DLD1 (cell line): ENCODE results near the gene FOXM1.

Experiments
- in situ Hi-C: cut with HindIII; loops from 2 replicates; pipeline ENCODE4 v1.10.0; 2017; ENCODE audit warnings: low sequenced_read_pairs

The FOXM1 gene

GRCh38 chr12:2841056-2841650, 35.8 kb downstream of the FOXM1 start:
- in situ Hi-C loops = no loop called here

DNA sequence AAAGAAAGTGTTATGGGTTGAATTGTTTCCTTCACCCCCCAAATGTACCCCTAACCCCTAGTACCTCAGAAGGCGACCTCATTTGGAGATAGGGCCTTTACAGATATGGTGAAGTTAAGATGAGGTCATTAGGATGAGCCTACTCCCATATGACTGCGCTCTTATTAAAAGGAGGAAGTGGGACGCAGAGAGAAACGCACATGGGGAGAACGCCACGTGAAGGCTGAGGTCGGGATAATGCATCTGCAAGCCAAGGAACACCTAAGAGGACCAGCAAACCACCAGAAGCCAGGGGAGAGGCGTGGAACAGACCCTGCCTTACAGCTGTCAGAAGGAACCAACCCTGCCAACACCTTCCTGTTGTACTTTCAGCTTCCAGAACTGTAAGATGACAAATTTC, 40.4 kb downstream of the FOXM1 start:
- in situ Hi-C loops = no loop called here

- in situ Hi-C loops = no loop called here
Observed at GRCh38 chr12:2835691-2836403, 41.1 kb downstream of the FOXM1 start.

DNA sequence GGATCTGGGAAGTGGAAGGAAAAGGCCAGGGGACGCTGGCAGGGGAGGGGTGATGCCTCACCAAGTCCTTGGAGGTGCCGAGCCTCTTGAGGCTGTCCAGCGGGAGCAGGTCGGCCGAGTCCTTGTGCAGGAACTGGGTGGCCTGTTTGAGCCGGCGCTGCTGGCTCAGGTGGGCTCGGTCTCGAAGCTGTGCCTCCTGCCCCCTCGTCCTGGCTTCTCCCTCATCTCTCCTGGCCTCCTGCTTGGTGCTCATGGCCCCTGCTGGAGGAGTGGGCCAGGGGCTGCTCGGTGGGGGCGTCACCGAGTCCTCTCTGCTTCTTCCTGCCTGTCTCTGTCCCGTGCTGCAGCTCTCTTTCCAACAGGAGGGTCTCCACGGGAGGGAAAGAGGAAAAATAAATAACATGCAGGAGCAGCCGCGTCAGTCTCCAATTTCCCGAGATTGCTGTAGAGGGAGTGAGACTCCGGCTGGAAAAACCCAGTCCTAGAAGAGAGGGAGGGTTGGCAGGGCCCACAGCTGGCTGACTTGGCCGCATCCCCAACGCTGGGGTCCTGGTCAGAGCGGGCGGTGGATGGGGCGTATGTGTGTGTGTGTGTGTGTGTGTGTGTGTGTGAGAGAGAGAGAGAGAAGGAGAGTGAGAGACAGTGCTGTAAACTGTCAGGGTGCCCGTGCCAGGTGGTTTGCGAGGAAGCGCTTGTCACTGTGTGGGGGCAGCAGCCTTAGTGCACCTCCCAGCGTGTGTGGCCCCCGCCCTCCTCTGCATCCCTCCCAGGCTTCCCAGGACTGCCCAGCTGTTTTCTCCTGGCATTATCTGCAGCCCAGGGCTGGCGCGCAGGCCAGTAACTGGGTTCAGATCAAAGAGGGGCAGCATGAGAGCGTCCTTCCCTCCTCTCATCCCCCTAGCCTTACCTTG, 42.1 kb downstream of the FOXM1 start, which contains the start of gene NRIP2:
Gene NRIP2, minus strand, starts transcription at position 455 of the 911 bp plus-strand sequence. Its CDS starts 52 bp downstream, at position 403.
- in situ Hi-C loops = no loop called here

GRCh38 chr12:2833810-2834209, 43.2 kb downstream of the FOXM1 start:
- in situ Hi-C loops = no loop called here

DNA sequence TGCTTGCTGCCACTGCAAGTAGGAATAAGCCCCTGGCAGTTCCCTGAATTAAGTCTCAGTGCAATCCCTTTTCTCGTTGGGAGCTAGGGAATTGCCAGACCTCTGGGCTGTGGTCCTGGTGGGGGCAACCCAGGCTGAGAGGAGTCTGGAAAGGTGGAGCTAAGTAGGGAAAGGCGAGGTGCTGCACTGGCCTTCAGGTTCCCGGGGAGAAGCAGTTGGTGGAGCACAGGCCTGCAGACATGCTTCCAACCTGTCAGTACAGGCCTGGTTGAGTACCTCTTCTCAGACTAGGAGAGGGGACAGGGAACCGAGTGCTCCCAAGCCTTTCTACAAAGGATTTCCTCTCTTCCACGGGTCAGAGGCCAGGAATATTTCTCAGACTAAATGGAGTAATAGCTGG, 43.6 kb downstream of the FOXM1 start:
- in situ Hi-C loops = no loop called here

- in situ Hi-C loops = no loop called here
Observed at GRCh38 chr12:2832550-2833127, 44.3 kb downstream of the FOXM1 start.

DNA sequence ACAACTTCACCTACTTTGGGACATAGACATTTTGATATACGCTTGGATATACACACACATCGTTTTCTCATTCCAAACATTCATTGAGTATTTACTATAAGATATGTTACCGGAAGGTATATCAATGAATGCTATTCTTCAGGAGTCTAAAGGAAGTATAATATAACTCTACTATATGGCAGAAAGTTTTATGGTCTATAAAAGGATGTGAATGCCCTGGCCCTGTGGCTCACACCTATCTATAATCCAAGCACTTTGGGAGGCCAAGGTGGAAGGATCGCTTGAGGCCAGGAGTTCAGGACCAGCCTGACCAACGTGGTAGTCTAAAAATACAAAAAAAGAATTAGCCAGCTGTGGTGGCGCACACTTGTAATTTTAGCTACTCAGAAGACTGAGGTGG, 47.7 kb downstream of the FOXM1 start:
- in situ Hi-C loops = no loop called here

DNA sequence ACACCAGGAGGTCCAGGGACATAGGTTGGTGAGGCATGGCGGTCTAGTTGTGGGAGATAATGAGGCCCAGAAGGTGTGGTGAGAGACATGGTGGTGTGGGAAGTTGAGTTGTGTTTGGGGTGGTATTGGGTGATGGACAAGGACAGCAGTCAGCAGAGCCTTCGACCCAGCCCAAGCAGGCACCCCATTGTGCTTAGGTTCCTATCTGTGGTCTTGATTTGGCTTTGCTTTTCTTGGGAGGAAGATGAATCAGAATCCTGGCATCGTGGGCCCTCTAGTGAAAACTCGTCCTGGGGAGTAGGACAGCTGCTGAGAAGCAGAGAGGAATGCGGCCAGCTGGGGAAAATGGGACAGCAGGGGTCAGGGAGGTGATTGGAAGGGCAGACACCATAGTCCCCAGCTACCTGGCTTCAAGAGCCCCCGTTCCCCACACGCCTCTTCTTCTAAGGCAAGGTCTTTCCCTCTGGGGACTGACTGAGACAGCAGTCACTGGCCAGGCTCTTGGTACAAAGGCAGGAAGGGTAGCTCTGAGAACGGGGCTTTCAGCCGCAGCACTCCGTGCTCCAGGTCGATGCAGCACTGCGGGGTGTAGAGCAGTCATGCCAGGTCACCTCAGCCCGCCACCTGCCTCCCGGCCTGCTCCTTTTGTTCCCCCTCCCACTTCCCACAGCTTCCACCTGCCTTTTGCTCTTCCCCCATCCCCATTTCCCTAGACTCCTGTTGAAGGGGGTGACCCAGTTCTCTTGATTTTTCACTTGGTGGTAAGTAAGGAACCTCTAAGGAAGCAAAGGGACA, 50.1 kb downstream of the FOXM1 start:
- in situ Hi-C loops = no loop called here

DNA sequence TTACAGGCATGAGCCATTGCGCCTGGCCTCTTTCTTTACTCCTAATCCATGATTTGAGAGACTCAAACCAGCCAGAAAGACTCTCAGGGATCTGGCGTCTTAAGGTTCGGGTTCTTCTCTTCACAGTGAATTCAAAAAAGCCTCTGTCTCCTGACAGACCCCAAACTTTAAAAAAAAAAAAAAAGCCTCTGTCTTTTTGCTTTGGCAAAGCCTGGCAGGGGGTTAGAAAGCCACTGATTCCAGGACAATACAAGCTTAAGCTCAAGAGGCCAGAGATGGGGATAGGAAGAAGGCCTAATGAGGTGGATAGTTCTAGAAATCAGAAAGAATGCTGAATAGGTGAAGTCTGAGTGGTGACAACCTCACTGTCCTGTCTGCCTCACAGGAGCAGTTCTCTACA, 50.9 kb downstream of the FOXM1 start:
- in situ Hi-C loops = no loop called here

GRCh38 chr12:2825132-2825531, 51.8 kb downstream of the FOXM1 start:
- in situ Hi-C loops = no loop called here

DNA sequence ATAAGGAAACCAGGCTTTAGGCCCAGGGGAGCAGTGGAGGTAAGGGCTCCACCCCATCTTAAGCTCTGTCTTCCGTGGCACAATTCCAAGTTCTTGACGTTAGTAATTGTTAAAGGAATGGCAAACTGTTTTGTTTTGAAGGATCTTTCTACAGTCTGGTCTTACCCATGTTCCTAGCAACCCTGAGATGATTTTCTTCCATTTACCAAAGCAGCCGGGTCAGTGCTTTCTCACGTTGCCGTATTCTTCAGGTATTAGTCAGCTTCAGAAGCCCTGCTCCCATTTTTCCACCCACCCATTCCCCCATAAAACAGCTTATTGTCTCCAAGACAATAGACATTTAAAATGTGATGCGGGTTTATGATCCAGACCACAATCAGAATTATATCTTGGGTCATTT, 52.4 kb downstream of the FOXM1 start:
- in situ Hi-C loops = no loop called here

- in situ Hi-C loops = no loop called here
Observed at GRCh38 chr12:2823483-2823882, 53.5 kb downstream of the FOXM1 start.

DNA sequence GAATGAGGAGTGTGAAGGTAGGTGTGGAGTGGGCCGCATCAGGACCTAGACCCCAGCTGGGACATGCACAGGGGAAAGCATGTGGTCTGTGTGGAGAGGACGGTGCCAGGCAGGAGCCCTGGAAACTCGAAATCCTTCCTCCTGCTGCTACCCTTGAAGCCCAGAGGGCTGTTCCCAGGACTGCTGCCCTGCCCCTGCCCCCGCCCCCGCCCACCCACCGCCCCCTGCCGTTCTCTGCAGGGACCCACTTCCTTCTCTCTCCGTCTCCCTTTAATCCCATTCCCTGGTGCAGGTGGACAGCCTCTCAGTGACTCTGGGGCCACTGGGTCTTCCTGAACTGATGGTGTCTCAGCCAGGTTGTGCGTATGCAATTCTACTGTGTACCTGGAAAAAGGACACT, 56.5 kb downstream of the FOXM1 start:
- in situ Hi-C loops = no loop called here

DNA sequence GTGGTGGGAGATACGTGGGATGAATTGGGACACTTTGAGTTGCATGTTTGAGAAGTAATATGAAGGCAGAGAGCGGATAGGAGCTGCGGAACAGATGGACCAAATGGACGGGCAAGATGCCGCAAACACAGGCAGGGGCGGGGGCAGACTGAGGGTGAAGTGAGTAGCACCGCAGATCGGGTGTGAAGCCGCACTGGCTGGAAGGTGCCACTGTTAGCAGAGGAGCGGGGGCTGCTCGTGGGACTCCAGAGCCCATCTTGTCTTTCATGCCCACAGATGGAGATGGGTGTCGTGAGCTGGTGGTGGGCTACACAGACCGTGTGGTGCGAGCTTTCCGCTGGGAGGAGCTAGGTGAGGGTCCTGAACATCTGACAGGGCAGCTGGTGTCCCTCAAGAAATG, 57.2 kb downstream of the FOXM1 start:
- in situ Hi-C loops = no loop called here

DNA sequence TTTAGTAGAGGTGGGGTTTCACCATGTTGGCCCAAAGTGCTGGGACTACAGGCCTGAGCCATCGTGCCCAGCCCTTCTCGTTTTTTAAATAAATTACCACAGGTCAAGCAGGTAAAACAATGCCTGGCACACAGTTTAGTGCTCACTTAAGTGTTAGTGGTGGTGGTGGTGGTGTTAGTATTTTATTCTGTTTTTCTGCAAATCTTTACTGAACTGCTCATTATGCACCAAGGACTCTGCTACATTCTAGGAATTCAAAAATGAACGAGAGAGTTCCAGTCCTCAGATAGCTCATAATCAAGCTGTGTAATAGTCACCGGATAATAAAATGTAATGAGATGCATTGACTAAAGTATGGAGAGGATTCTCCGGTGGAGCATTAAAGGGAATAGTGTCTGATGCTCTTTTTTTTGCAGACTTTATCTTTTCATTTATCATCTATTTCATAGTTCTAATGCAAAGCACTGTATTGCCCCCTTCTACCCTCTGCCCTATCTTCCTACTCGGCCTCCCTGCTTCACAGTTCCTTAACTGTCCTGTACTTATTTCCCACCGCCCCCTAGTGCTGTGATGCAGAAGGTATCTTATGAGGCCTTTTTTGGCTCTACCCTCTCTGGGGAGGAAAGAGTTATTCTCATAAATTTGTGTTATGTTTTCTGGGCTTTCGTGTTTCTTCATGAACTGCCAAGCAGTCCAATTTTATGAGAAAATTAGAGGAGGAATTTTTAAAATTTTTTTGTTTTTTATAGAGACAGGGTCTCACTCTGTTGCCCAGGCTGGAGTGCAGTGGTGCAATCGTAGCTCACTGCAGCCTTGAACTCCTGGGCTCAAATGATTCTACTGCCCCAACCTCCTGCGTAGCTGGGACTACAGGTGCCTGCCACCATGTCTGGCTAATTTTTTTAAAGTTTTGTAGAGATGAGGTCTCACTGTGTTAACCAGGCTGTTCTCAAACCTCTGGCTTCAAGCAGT, 63.5 kb downstream of the FOXM1 start:
- in situ Hi-C loops = no loop called here

- in situ Hi-C loops = no loop called here
Observed at GRCh38 chr12:2812290-2813213, 64.4 kb downstream of the FOXM1 start, which contains the start of gene ITFG2. Gene ITFG2, plus strand, starts transcription at chr12:2812668. Its CDS starts 93 bp downstream, at chr12:2812761.

- in situ Hi-C loops = no loop called here
Observed at GRCh38 chr12:2811801-2812200, 65.2 kb downstream of the FOXM1 start.
